RCC 7860 (cell line): ENCODE results near the gene C2orf78.

Experiments
- DNase-seq: peaks from one replicate; pipeline ENCODE4 v3.0.0-alpha.2; 2015; ENCODE audit warnings: low spot score
- FAIRE-seq: peaks from 2 replicates; lab custom pipeline; 2012; peaks lifted over from hg19 to GRCh38; lab: Jason Lieb, UNC

The C2orf78 gene

DNA sequence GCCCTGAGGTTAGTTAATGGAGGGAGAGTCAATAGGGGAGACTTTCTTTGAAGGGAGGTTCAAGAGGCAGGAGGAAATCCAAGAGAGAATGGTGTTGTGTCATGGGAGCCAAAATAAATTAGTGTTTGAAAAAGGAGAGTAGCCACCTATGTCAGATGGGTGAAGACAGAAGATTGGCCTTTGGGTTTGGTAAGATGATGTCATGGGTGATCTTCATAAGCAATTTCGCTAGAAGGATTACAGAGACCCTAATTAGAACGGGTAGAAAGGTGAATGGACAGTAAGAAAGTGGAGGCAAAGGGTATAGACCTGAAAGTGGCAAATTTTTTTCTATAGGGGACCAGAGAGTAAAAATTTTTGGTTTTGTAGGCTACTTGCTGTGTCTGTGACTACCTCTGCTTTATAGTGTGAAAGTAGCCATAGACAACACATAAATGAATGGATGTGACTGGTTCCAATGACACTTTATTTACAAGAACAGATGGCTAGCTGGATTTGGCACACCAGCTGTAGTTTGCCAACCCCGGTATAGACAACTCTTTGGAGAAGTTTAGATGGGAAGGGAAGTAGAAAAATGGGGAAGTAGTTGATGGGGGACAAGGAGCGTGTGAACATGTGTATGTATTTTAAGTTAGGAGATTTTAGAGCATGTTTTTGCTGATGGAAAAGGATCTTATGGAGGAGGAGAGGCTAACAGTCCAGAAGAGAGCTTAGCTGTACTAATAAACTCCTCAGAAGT, 54.0 kb downstream of the C2orf78 start:
- DNase-seq (no peak), FAIRE-seq (no peak)

DNA sequence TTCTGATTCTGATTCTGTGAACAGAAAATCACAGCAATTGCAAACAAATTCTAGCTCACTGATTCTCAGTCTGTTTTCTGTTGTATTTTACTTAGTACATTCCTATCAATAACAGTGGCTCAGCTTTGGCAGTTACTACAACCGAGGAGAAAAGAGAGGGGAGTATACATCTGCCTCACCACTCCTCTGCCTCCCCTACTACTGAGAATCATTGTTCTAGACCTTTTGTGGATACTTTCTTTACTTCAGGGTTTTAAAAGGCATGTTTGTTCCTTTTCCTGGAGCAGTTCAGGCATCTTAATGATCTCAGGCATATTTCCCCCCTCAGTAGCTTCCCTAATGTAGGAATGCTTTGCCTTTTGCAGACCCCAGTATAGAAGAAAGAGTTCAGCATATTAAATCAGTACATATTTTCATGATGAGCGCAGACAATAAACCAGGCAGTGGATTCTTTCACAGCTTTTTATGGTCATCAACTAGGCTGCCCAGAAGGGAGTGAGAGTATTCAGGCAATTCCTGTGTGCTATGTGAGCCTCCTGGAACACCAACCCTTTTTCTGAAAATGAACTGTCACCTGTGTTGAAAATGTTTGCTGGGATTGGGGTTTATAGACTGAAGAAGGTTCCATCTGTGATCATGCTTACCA, 55.0 kb downstream of the C2orf78 start:
- no peak for FAIRE-seq
- DNase-seq, result no peak

DNA sequence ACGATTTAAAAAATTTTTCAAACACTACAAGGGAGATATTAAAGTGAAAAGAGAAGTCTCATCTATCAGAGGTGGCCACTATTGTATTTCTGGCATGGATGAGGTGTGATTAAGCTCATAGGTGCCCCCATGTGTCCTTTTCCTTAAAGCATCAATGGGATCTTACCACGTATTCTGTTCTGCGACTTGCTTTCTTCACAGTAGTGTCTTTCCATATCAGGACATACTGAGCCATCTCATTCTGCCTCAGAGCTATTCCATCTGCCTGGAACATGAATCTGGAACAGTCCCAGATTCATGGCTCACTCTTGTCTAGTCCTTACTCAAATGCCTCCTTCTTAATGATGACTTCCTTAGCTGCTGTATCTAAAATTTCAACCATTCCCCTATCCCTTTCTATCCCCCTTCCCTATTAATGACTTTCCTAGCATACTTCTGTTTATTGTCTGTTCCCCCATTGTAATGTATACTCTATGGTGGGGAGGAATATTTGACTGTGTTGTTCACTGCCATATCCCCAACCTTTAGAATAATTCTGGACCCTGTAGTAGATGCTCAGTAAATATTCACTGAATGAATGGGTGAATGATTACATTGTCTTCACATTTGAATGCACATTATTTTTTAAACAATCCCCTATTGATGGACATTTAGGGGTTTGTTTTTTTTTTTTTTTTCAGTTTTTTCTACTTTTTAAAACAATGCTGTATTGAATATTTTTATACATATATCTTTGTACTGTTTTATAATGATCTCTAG, 55.8 kb downstream of the C2orf78 start:
- FAIRE-seq (no peak), DNase-seq (no peak)

DNA sequence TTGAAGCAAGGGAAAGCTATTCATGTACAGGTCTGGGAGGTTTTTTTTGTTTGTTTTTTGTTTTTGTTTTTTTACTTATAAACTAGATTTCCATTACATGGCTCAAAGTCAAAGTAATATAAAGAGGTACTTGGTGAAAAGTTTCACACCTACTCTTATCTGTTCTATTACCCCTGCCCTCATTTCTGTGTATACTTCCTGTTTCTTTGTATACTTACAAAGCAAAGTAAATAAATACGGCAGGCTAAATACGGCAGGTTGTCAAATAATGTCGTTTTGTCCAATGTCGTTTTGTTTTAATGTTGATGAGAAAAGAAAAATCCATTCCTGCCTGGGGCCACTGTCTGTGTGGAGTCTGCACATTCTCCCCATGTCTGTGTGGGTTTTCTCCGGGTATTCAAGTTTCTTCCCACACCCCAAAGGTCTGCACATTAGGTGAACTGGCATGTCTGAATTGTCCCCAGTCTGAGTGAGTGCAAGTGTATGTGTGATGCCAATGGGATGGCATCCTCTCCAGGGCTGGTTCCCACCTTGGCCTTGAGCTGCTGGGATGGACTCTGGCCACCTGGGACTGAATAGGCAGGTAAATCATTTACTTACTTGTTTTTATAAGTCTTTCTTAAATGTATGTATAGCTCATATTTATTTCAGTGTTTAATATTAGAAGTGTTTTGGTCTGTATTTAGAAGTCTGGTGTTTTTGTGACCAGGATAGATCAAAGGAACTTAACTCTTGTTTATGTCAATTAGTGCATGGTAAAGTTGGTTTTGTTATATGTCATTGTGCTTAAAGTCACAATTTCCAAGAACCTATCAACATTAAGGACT, 58.1 kb downstream of the C2orf78 start:
- no peak for DNase-seq
- no peak for FAIRE-seq

DNA sequence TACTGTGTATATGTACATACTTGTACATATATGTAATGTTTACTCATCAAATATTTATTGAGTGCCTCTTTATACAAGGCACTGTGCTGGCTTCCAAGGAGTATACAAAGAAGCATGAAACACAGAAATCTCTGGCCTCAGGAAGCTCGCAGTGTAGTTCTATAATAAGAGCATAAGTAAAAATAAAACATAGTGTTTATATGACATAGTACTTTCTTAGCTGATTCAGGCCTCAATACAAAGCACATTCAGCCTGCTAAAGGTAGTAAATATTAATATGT, 58.7 kb downstream of the C2orf78 start:
- no peak for FAIRE-seq

DNA sequence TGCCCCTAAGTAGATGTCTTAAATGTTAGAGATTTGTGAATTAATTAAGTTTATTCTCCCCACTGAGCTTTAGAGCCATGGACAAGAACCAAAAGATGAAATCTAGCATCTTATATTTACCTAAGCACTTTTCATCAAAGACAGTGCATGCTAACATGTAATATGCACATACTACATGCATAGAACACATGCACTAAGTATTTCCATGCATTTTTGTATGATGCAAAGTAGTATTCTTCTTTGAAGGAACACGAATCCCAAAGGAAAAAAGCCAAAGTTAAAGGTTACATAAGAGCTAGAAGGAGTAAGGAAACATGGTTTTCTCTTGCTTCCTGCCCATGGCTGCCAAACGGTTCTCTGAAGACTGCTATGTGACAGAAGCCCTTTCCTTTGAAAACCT, 60.1 kb downstream of the C2orf78 start:
- DNase-seq (no peak), FAIRE-seq (no peak)

More for the DNA sequence above, 58.7 kb downstream of the C2orf78 start:
- no peak for DNase-seq

DNA sequence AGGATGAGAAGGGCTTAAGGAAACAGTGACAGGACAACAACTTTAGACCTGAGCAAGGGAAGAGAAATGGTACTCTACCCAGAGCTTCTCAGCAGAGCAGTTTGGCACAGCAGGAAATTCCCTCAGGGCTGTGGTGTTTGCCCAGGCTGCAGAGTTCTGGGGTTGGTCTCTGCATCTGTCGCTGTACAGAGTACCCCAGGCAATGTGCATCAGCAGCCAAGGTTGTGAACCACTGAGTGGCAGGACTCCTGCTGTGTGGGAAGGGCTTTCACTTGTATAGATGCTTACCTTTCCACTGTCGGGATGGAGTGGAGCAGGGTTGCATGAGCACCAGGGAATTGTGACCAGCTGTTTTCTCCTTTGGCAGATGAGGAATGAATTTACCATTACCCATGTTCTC, 66.0 kb downstream of the C2orf78 start:
- DNase-seq (no peak), FAIRE-seq (no peak)

DNA sequence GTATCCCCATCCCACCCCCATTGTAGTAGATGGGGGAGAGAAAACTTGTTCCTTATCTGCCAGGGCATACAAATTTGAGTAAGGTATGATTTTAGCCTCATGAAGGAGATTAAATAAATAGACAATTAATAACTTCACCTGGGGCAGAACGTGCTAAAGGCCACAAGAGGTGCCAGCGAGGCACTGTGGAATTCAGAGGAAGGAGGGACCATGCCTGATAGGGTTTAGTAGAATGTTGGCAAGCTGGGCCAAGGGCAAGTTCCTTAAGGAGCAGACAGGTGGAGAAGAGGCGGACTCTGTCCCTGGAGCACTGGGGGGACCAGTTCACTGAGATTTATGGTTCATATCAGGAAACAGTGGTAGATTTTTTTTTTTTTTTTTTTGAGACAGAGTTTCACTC, 67.3 kb downstream of the C2orf78 start:
- no peak for DNase-seq
- FAIRE-seq, result no peak

DNA sequence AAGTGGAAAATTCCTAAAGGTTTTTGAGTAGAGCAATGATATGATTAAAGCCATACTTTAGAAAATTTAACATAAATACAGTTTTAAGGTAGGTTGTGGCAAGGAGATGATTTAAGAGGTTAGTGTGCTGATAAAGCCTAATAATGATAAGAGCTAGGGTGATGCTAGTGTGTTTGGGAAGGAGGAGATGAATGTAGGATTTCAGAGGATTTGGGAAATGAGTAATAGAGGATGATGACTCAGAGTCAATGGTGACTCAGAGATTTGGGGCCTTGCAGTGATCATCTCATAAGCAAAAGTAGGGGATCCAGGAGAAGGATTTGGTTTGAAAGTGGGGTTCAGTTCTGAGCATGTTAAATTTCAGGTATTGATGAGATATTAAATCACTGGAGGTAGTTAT, 68.0 kb downstream of the C2orf78 start:
- DNase-seq (peak; percentile 45), FAIRE-seq (peak; percentile 77)

DNA sequence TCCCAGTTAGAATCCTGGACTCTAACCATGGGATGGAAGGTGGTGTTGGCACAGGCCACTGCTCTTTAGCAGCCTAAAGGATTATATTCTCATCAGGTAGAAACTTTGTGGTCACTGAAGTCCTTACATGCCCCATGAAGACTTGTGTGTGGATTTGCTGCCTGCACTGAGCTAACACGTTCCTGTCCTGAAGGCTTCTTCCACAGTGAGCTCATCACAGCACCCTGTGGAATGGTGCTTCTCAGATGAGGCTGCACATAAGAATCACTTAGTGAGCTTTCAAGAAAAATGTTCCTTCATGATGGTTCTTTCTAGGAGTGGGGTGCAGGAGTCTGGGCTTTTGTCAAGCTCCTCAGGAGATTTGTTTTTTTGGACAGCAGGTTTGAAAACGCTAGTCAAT, 71.5 kb downstream of the C2orf78 start:
- no peak for DNase-seq
- no peak for FAIRE-seq

DNA sequence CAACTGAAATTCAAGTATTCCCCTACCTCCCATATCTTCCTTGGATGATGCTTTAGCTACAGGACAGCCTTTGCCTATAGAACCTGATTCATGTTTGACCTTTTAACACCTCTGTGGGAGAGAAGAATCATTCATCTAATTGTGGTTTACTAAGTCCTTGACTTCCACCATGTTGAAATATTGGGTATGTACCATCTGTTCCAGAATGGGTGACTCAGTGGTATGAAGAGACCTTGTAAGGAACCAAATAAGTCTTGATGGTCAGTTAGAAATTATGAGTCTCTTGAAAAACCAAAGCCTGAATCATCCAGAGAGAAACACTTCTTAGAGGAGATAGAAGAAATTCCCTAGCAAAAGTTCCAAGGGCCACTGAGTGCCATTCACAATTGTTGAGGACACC, 72.2 kb downstream of the C2orf78 start:
- DNase-seq (peak; percentile 91), FAIRE-seq (peak; percentile 92)

DNA sequence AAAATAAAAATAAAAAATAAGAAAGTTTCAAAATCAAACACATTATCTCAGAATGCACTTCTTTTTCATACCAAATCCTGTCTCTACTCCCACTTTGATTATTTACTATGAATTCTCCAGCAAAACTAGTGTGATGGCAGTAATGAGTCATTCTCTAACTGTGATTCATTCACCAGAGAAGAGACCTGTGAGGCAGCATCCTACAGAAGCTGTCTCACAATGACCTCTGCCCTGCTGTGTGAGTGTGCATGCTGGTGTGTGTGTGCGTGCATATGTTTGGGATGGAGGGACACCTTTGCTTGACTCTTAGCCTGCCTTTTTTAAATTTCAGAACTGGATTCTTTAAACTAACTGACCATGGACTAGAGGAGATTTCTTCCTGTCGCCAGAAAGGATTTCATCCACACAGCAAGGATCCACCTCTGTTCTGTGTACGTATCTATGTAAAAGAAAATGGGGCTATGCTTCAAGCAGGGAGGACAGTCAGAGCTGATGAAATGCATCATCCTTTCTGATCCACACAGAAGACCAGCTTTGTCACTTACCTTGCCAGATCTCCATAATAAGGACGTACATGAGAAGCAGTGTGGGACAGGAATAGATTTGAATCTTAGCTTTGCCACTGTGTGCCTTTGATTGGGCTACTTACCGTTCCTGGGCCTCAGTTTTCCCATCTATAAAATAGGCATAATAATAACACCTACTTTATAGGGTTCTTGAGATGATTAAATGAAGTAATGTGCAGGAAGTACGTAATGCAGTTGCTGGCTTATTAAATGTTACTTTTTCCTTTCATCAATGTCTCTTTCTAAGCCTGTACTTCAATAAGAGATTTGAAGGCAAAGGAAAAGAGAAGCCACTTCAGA, 76.0 kb downstream of the C2orf78 start:
- peak; percentile 96 for FAIRE-seq
- peak; percentile 80 for DNase-seq

DNA sequence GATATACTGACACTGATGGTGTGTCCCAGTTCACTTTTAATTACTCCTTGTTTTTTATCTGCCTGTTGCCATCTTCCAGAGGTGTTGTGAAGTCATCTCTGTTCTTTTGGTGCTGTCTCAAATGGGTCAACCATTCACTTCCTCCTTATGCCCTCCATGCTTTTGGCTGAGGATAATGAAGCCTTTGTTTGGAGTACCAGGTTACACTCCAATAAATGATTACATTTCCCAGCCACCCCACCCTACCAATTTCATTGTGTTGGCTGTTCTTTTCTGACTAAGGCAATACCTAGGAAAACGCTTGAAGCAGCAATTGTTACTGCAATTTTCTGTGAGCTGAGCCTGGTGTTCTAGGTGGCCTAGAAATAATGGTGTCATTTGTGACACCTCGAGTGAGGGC, 79.0 kb downstream of the C2orf78 start:
- FAIRE-seq (no peak), DNase-seq (no peak)
